Naive thymus-derived CD4-positive, alpha-beta T cell (primary cell): ENCODE results near the gene CD247. TPM values are rescaled to one million over a fixed set of nuclear protein-coding genes. Genes with fewer than 3 reads are reported as not detected.

Experiments
- ATAC-seq: fragments of 150-1000 bp; cut with Tn5 transposase; 2 replicates; pipeline ENCODE4 v1.10.0; 2021; ENCODE audit warnings: mild to moderate bottlenecking, moderate library complexity
- CTCF ChIA-PET: fragments of 350-600 bp; sonication (Branson Sonifier 250); formaldehyde crosslinking; loops from one replicate; lab custom pipeline; 2021; ENCODE audit warnings: antibody characterized with exemption; lab: Charles Lee
- POLR2A ChIA-PET: fragments of 350-600 bp; sonication (Branson Sonifier 250); formaldehyde crosslinking; loops from one replicate; lab custom pipeline; 2021; ENCODE audit warnings: antibody characterized with exemption, inconsistent platforms; lab: Charles Lee
- DNase-seq, 9 donors: peaks; one replicate each; pipeline versions ENCODE4 v3.0.0 to v3.0.0-alpha.2; 2020 to 2022; ENCODE audit warnings: mixed read lengths in 1 of 9
- H3K27ac ChIP-seq: one replicate; pipeline ENCODE4 v1.7.0; 2013; ENCODE audit warnings: mild to moderate bottlenecking, low read depth, low read length, moderate library complexity
- H3K27me3 ChIP-seq, 2 donors: one replicate each; pipeline ENCODE4 v1.7.0; 2013; ENCODE audit warnings: low read length in 2 of 2, mild to moderate bottlenecking in 2 of 2, moderate library complexity in 2 of 2; ENCODE audit not compliant: control insufficient read depth in 2 of 2, insufficient read depth in 2 of 2
- H3K36me3 ChIP-seq, 3 experiments: 1 replicate in 2 of 3; 2 replicates in 1 of 3; pipeline ENCODE4 v1.7.0; 2013; ENCODE audit warnings: low read length in 3 of 3, mild to moderate bottlenecking in 3 of 3, moderate library complexity in 1 of 3; ENCODE audit not compliant: insufficient read depth in 3 of 3, control insufficient read depth in 2 of 3
- H3K4me1 ChIP-seq, 2 donors: one replicate each; pipeline ENCODE4 v1.7.0; 2013; ENCODE audit warnings: low read length in 2 of 2, mild to moderate bottlenecking in 2 of 2, moderate library complexity in 1 of 2; ENCODE audit not compliant: control insufficient read depth in 2 of 2, insufficient read depth in 2 of 2
- H3K4me3 ChIP-seq: 2 replicates; pipeline ENCODE4 v1.7.0; 2013; ENCODE audit warnings: mild to moderate bottlenecking, low read length
- H3K9me3 ChIP-seq, 3 experiments: 1 replicate in 2 of 3; 2 replicates in 1 of 3; pipeline ENCODE4 v1.7.0; 2013; ENCODE audit warnings: low read length in 3 of 3; ENCODE audit not compliant: control insufficient read depth in 2 of 3
- H3K27ac Mint-ChIP-seq, 9 donors: one replicate each; pipeline ENCODE4 v1.8.0; 2020 to 2022; ENCODE audit warnings: mixed read lengths in 9 of 9, mild to moderate bottlenecking in 8 of 9, moderate library complexity in 5 of 9, inconsistent platforms in 2 of 9
- H3K27me3 Mint-ChIP-seq, 5 donors: one replicate each; pipeline ENCODE4 v1.8.0; 2021 to 2022; ENCODE audit warnings: mixed read lengths in 5 of 5, mild to moderate bottlenecking in 1 of 5
- H3K36me3 Mint-ChIP-seq, 5 donors: one replicate each; pipeline ENCODE4 v1.8.0; 2020 to 2022; ENCODE audit warnings: mixed read lengths in 5 of 5, mild to moderate bottlenecking in 3 of 5, inconsistent platforms in 1 of 5
- H3K4me1 Mint-ChIP-seq, 7 donors: one replicate each; pipeline ENCODE4 v1.8.0; 2020 to 2022; ENCODE audit warnings: mixed read lengths in 7 of 7, mild to moderate bottlenecking in 3 of 7, inconsistent platforms in 1 of 7
- H3K4me3 Mint-ChIP-seq, 10 donors: one replicate each; pipeline ENCODE4 v1.8.0; 2020 to 2022; ENCODE audit warnings: mild to moderate bottlenecking in 10 of 10, mixed read lengths in 10 of 10, moderate library complexity in 6 of 10, inconsistent platforms in 2 of 10
- H3K9me3 Mint-ChIP-seq, 11 donors: one replicate each; pipeline ENCODE4 v1.8.0; 2020 to 2022; ENCODE audit warnings: mixed read lengths in 11 of 11, mild to moderate bottlenecking in 4 of 11, inconsistent platforms in 1 of 11, moderate library complexity in 1 of 11
- intact Hi-C, 2 donors: fragments of 100-400 bp; cut with micrococcal nuclease; formaldehyde crosslinking; loops; one replicate each; pipeline ENCODE4 v1.15.1; 2023
- polyA plus RNA-seq, 2 donors: library from polyadenylated mRNA; unstranded; fragments of 300-500 nt; fragmentation: Illumina TruSeq; gene quantifications; one replicate each; pipeline ENCODE4 v1.2.3, GENCODE V29; 2021
- total RNA-seq, 6 experiments: library from RNA in 5 of 6; stranded (reverse) in 5 of 6; gene quantifications; 1 replicate in 5 of 6; 2 replicates in 1 of 6; pipeline ENCODE4 v1.2.3 and lab custom pipeline; 2021 to 2026

The CD247 gene
- total and polyA plus RNA-seq, 7 experiments from 2014 or later: 246 to 476 (median 352) TPM

- DNase-seq (no peak), ATAC-seq (no peak)
- Mint-ChIP-seq H3K27me3 (no peaks in the 10 kb centered on the region), H3K9me3 (peaks cover 0 to 2% (median 0%) of the 10 kb centered on the region in 11 donors), H3K4me3 (no peak overlapping the region), H3K36me3 (peaks cover 0 to 32% (median 9%) of the 10 kb centered on the region in 5 donors), H3K4me1 (peaks cover 6 to 51% (median 11%) of the 10 kb centered on the region in 7 donors), H3K27ac (peak overlapping the region in 5 of 9 donors; percentile 7 to 62 (median 46))
- no peaks in the 10 kb centered on the region for H3K4me1 ChIP-seq
- ChIA-PET POLR2A (interaction anchor here (2.0 kb wide), 1 partner anchor 9 kb away, joined by 7 read pairs; the partner anchor contains the start of gene CREG1), CTCF (interaction anchor here (0.6 to 1.8 kb wide), 3 partner anchors 10 to 264 kb away, joined by 3 to 6 read pairs (median 5); no protein-coding TSS in a partner anchor)
- intact Hi-C loops: loop anchor here in 1 of 2 donors (5.0 kb wide), 2 partner anchors 322 to 422 kb away; partner anchors contain the start of gene POU2F1
- no peaks in the 10 kb centered on the region for H3K27me3 ChIP-seq
- peaks cover 0 to 25% (median 6%) of the 10 kb centered on the region in 3 experiments for H3K36me3 ChIP-seq
- H3K27ac ChIP-seq: no peak overlapping the region
- H3K9me3 ChIP-seq: no peaks in the 10 kb centered on the region
- no peak overlapping the region for H3K4me3 ChIP-seq
Observed at GRCh38 chr1:167544447-167545093, 26.2 kb upstream of the CD247 start.

- peaks cover 0 to 25% (median 6%) of the 10 kb centered on the region in 3 experiments for H3K36me3 ChIP-seq
- peaks cover 3 to 56% (median 5%) of the 10 kb centered on the region in 7 donors for H3K4me1 Mint-ChIP-seq
- no peak overlapping the region for H3K27ac ChIP-seq
- DNase-seq (no peak), ATAC-seq (no peak)
- ChIA-PET CTCF (interaction anchor here (1.3 to 1.8 kb wide), 2 partner anchors 9 to 11 kb away, joined by 3 to 5 read pairs; no protein-coding TSS in a partner anchor), POLR2A (interaction anchor here (0.7 kb wide), 1 partner anchor 275 kb away, joined by 8 read pairs; no protein-coding TSS in a partner anchor)
- no peaks in the 10 kb centered on the region for H3K27me3 ChIP-seq
- no peak overlapping the region for H3K4me3 Mint-ChIP-seq
- no peaks in the 10 kb centered on the region for H3K4me1 ChIP-seq
- H3K9me3 Mint-ChIP-seq: peaks cover 0 to 2% (median 0%) of the 10 kb centered on the region in 11 donors
- H3K9me3 ChIP-seq: no peaks in the 10 kb centered on the region
- peaks cover 0 to 32% (median 9%) of the 10 kb centered on the region in 5 donors for H3K36me3 Mint-ChIP-seq
- H3K4me3 ChIP-seq: no peak overlapping the region
- no peaks in the 10 kb centered on the region for H3K27me3 Mint-ChIP-seq
- H3K27ac Mint-ChIP-seq: peak overlapping the region in 1 of 9 donors; percentile 42
- intact Hi-C loops: loop anchor here in 1 of 2 donors (5.0 kb wide), 2 partner anchors 321 to 421 kb away; partner anchors contain the start of gene POU2F1
Observed at GRCh38 chr1:167543199-167543990, 25.1 kb upstream of the CD247 start.

- Mint-ChIP-seq H3K27ac (peak overlapping the region in 2 of 9 donors; percentile 33 to 68), H3K9me3 (peaks cover 0 to 2% (median 0%) of the 10 kb centered on the region in 11 donors), H3K36me3 (peaks cover 0 to 26% (median 7%) of the 10 kb centered on the region in 5 donors), H3K27me3 (no peaks in the 10 kb centered on the region), H3K4me3 (peak overlapping the region in 1 of 10 donors; percentile 15), H3K4me1 (peaks cover 3 to 56% (median 5%) of the 10 kb centered on the region in 7 donors)
- Histone ChIP-seq H3K9me3 (no peaks in the 10 kb centered on the region), H3K27me3 (no peaks in the 10 kb centered on the region), H3K4me3 (no peak overlapping the region), H3K36me3 (peaks cover 0 to 24% (median 6%) of the 10 kb centered on the region in 3 experiments), H3K4me1 (no peaks in the 10 kb centered on the region), H3K27ac (no peak overlapping the region)
- intact Hi-C loops: loop anchor here in 1 of 2 donors (1.0 to 5.0 kb wide), 3 partner anchors 14 to 420 kb away; partner anchors contain the start of gene POU2F1
- DNase-seq (no peak), ATAC-seq (no peak)
- POLR2A ChIA-PET: interaction anchor here (1.0 to 1.8 kb wide), 3 partner anchors 10 to 76 kb away, joined by 3 to 4 read pairs (median 4); no protein-coding TSS in a partner anchor
- CTCF ChIA-PET: interaction anchor here (0.5 to 3.1 kb wide), 6 partner anchors 11 to 319 kb away, joined by 3 to 18 read pairs (median 5); partner anchors contain the start of gene CREG1
Observed at GRCh38 chr1:167542109-167543032, 24.0 kb upstream of the CD247 start.

- peaks cover 3 to 56% (median 5%) of the 10 kb centered on the region in 7 donors for H3K4me1 Mint-ChIP-seq
- ChIA-PET POLR2A (interaction anchor here (0.5 to 1.8 kb wide), 5 partner anchors 9 to 75 kb away, joined by 3 to 4 read pairs (median 4); no protein-coding TSS in a partner anchor), CTCF (interaction anchor here (0.7 to 3.3 kb wide), 8 partner anchors 8 to 319 kb away, joined by 3 to 18 read pairs (median 6); partner anchors contain the start of gene CREG1)
- Histone ChIP-seq H3K4me3 (no peak overlapping the region), H3K27ac (no peak overlapping the region), H3K36me3 (peaks cover 0 to 20% (median 1%) of the 10 kb centered on the region in 3 experiments), H3K9me3 (no peaks in the 10 kb centered on the region), H3K4me1 (no peaks in the 10 kb centered on the region), H3K27me3 (no peaks in the 10 kb centered on the region)
- H3K27ac Mint-ChIP-seq: peak overlapping the region in 1 of 9 donors; percentile 68
- ATAC-seq (no peak), DNase-seq (no peak)
- intact Hi-C loops: loop anchor here (1.0 to 5.0 kb wide), 7 partner anchors 13 to 475 kb away; partner anchors contain the start of gene POU2F1 (in 1 of the 2)
- H3K36me3 Mint-ChIP-seq: peaks cover 0 to 21% (median 2%) of the 10 kb centered on the region in 5 donors
- H3K9me3 Mint-ChIP-seq: peaks cover 0 to 2% (median 0%) of the 10 kb centered on the region in 11 donors
- H3K4me3 Mint-ChIP-seq: peak overlapping the region in 1 of 10 donors; percentile 15
- no peaks in the 10 kb centered on the region for H3K27me3 Mint-ChIP-seq
Observed at GRCh38 chr1:167541610-167542009, 23.3 kb upstream of the CD247 start.

- H3K27ac ChIP-seq: no peak overlapping the region
- intact Hi-C loops: loop anchor here (2.0 to 5.0 kb wide), 6 partner anchors 14 to 474 kb away; partner anchors contain the start of gene POU2F1 (in 1 of the 2)
- POLR2A ChIA-PET: interaction anchor here (0.5 to 1.8 kb wide), 4 partner anchors 8 to 74 kb away, joined by 3 to 4 read pairs (median 4); no protein-coding TSS in a partner anchor
Observed at GRCh38 chr1:167541003-167541402, 22.7 kb upstream of the CD247 start.

More at GRCh38 chr1:167541003-167541402, 22.7 kb upstream of the CD247 start:
- Mint-ChIP-seq H3K27me3 (no peaks in the 10 kb centered on the region), H3K36me3 (peaks cover 0 to 19% (median 0%) of the 10 kb centered on the region in 5 donors), H3K9me3 (peaks cover 0 to 2% (median 0%) of the 10 kb centered on the region in 11 donors), H3K4me3 (no peak overlapping the region), H3K4me1 (peaks cover 3 to 56% (median 5%) of the 10 kb centered on the region in 7 donors), H3K27ac (no peak overlapping the region)
- no peaks in the 10 kb centered on the region for H3K27me3 ChIP-seq
- no peaks in the 10 kb centered on the region for H3K4me1 ChIP-seq
- no peak overlapping the region for H3K4me3 ChIP-seq
- no peaks in the 10 kb centered on the region for H3K9me3 ChIP-seq
- CTCF ChIA-PET: interaction anchor here (0.6 to 3.3 kb wide), 19 partner anchors 9 to 411 kb away, joined by 3 to 18 read pairs (median 5); partner anchors contain the start of genes CD247 and CREG1
- H3K36me3 ChIP-seq: peaks cover 0 to 17% (median 0%) of the 10 kb centered on the region in 3 experiments
- ATAC-seq (no peak), DNase-seq (no peak)
